HUES6 (cell line): ENCODE results near the gene SULT2B1.

Experiments used
- H3K27ac ChIP-seq: 2 replicates; pipeline ENCODE4 v1.7.0; 2013; ENCODE audit warnings: low read depth, mild to moderate bottlenecking, low read length, inconsistent platforms
- H3K27me3 ChIP-seq: 2 replicates; pipeline ENCODE4 v1.6.1; 2013; ENCODE audit warnings: low read length; ENCODE audit not compliant: control insufficient read depth, insufficient read depth
- H3K36me3 ChIP-seq: 2 replicates; pipeline ENCODE4 v1.6.1; 2013; ENCODE audit warnings: low read length; ENCODE audit not compliant: control insufficient read depth, insufficient read depth
- H3K4me1 ChIP-seq: 2 replicates; pipeline ENCODE4 v1.6.1; 2013; ENCODE audit warnings: low read length; ENCODE audit not compliant: control insufficient read depth, insufficient read depth
- H3K4me3 ChIP-seq: 2 replicates; pipeline ENCODE4 v1.5.1; 2013; ENCODE audit warnings: low read depth, low read length
- H3K9ac ChIP-seq: one replicate; pipeline ENCODE4 v1.6.1; 2013; ENCODE audit warnings: mild to moderate bottlenecking, low read length
- H3K9me3 ChIP-seq: 2 replicates; pipeline ENCODE4 v1.6.1; 2013; ENCODE audit warnings: low read depth, low read length; ENCODE audit not compliant: control insufficient read depth, insufficient read depth

SULT2B1 gene

DNA sequence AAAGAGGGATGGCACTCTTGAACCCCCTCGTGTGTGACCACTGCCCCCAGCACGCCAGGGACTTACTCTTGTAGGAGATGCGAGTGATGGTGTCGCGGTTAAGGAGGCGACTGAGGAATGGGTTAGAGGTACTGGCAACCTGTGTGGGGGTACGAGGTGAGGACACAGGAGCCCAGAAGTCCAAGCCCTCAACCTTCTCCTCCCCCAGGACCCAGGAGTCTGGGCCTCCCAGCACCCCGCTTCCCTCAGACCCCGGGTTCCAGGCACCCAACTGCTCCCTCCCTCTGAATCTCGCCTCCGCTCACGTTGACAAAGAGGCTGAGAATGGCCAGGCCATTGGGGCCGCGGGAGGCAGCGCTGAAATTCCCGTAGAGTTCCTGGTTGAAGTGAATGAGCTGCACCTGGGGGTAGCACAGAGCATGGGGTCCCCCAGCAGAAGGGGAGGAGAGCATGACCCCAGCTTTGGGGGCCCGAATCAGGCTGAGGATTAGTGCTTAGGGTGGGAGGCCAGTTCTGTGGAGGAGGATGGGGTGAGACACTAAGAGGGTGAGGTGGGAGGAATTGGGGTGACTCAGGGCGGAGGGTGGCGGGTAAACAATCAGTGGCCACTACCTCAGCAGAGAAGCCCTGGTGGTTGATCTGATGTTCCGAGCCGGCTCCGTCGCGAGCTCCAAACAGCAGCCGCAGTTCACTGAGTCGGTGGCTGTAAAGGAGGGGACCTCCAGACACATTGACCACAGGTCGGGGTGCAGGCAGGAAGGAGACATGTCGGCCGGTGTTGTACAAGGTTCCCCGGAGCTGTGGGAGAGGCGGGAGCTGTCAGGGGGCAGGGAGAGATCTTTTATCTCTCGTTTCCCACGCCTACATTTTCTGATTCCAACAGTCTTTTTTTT lies 87.8 kb downstream of the SULT2B1 start:
- peak overlapping the region; percentile 22 for H3K9ac ChIP-seq
- H3K27ac ChIP-seq = no peak overlapping the region

DNA sequence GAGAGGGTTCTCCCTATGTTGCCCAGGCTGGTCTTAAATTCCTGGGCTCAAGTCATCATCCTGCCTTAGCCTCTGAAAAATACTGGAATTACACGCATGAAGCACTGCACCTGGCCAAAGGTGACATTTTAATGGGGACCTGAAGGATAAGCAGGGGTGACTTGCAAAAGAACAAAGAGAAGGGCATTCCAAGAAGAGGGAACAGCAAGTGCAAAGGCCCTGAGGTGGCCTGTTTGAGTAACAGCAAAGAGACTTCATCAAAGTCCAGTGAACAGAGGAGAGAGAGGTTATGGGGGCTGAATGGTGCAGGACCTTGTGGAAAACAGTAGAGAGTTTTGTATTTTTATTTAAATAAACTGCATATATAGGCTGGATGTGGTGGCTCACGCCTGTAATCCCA lies 89.9 kb downstream of the SULT2B1 start:
- Histone ChIP-seq H3K9me3 (no peaks in the 10 kb centered on the region), H3K9ac (no peak overlapping the region), H3K27ac (no peak overlapping the region), H3K4me3 (no peak overlapping the region), H3K36me3 (no peaks in the 10 kb centered on the region), H3K4me1 (peaks cover 30% of the 10 kb centered on the region), H3K27me3 (peaks cover 7% of the 10 kb centered on the region)

More for the DNA sequence above, 87.8 kb downstream of the SULT2B1 start:
- Histone ChIP-seq H3K9me3 (no peaks in the 10 kb centered on the region), H3K4me1 (peaks cover 40% of the 10 kb centered on the region), H3K4me3 (peak overlapping the region; percentile 54), H3K27me3 (peaks cover 21% of the 10 kb centered on the region), H3K36me3 (no peaks in the 10 kb centered on the region)

DNA sequence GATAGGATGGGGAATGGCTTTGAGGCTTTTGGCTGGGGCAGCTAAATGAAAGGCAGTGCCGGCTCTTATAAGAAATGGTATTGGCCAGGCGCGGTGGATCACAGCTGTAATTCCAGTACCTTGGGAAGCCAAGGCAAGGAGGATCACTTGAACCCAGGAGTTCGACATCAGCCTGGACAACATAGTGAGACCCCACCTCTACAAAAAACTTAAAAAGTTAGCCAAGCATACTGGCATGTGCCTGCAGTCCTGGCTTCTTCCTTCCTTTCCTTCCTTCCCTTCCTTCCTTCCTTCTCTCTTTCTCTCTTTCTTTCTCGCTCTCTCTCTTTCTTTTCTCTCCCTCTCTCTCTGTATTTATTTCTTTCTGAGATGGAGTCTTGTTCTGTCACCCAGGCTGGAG lies 90.9 kb downstream of the SULT2B1 start:
- Histone ChIP-seq H3K4me1 (peaks cover 26% of the 10 kb centered on the region), H3K9me3 (no peaks in the 10 kb centered on the region), H3K36me3 (no peaks in the 10 kb centered on the region), H3K9ac (no peak overlapping the region), H3K4me3 (no peak overlapping the region), H3K27me3 (peaks cover 5% of the 10 kb centered on the region; the same call in 1 of the 2 replicates), H3K27ac (no peak overlapping the region)

DNA sequence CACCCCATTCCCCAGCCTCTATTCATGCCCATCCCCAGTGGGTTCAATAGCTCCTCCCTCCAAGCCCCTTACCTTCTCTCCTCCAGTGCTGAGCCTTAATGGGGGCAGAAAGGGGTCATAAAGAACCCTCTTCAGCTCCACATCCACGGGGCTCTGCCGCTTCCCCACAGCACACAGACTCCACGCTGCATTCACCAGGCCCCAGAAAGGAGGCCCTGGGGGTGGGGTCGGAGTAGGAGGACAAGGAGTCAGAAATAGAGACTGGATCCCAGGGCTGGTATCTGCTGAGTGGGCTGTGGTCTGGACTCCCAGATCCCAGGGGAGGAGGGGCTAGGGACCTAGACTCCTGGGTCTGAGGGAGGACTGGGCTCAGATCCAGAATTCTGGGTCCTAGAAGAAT lies 92.4 kb downstream of the SULT2B1 start:
- Histone ChIP-seq H3K36me3 (no peaks in the 10 kb centered on the region), H3K27me3 (peaks cover 5% of the 10 kb centered on the region; the same call in 1 of the 2 replicates), H3K9ac (peak overlapping the region; percentile 29), H3K4me1 (peaks cover 17% of the 10 kb centered on the region), H3K9me3 (no peaks in the 10 kb centered on the region), H3K27ac (no peak overlapping the region; the same call in 1 of the 2 replicates), H3K4me3 (peak overlapping the region; percentile 71)

DNA sequence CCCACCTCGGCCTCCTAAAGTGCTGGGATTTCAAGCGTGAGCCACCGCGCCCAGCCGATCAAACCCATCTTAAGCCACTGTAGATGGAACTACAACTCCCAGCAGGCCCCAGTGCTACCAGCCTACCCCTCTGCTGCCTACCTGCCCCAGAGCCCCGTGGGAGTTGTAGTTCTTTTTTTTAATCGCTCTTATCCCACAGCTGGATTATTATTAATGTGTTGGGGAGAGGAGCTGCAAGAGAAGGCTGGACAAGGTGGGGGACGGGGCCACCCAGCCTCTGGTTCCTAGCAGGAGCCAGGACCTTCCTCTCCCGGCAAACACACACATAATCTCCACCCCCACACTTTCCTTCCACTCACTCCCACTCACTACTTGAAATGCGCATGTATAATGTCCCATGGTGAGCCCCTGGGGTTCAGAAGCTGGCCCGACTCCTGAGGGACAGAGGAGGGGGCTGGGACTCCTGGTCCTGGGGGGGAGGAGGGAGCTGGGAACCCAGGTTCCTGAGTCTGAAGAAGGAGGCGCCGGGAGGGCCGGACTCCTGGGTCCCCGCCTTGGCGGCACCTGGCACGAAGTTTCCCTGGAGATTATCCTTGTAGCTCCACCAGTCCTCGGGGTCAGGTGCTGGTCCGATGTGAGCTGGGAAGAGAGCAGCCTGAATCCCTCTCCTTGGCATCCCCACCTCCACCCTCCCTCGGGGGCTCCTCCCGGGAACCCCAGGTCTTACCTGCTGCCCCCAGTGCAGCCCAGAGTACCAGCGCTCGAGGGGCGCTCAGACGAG lies 93.1 kb downstream of the SULT2B1 start:
- peak overlapping the region; percentile 7; the same call in 1 of the 2 replicates for H3K27ac ChIP-seq
- H3K9ac ChIP-seq = peak overlapping the region; percentile 29
- peak overlapping the region; percentile 71 for H3K4me3 ChIP-seq
- H3K9me3 ChIP-seq = no peaks in the 10 kb centered on the region
- H3K36me3 ChIP-seq = no peaks in the 10 kb centered on the region
- peaks cover 12% of the 10 kb centered on the region for H3K4me1 ChIP-seq
- H3K27me3 ChIP-seq = peaks cover 1% of the 10 kb centered on the region; the same call in 1 of the 2 replicates

DNA sequence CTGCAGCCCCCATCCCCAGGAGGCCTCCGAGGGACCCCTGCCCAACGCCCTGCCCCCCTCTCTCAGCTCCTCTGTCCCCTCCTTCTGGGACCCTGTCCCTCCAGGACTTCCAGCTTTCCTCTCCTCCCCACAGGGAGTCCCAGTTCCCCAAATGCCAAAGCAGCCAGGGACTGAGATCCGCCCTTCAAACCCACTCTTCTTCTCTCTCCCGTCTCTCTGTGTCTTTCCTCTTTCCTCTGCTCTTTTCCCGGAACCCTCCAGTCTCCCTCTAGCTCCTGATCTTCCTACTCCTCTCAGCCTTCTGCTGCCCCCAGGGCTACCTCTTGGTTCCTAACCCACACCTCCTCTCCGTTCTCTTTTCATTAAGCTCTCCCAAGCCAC lies 93.6 kb downstream of the SULT2B1 start:
- no peaks in the 10 kb centered on the region for H3K9me3 ChIP-seq
- H3K36me3 ChIP-seq = no peaks in the 10 kb centered on the region
- peaks cover 10% of the 10 kb centered on the region; the same call in 1 of the 2 replicates for H3K4me1 ChIP-seq
- H3K27me3 ChIP-seq = no peaks in the 10 kb centered on the region
- H3K27ac ChIP-seq = peak overlapping the region; percentile 7; the same call in 1 of the 2 replicates
- peak overlapping the region; percentile 71 for H3K4me3 ChIP-seq
- H3K9ac ChIP-seq = peak overlapping the region; percentile 29

DNA sequence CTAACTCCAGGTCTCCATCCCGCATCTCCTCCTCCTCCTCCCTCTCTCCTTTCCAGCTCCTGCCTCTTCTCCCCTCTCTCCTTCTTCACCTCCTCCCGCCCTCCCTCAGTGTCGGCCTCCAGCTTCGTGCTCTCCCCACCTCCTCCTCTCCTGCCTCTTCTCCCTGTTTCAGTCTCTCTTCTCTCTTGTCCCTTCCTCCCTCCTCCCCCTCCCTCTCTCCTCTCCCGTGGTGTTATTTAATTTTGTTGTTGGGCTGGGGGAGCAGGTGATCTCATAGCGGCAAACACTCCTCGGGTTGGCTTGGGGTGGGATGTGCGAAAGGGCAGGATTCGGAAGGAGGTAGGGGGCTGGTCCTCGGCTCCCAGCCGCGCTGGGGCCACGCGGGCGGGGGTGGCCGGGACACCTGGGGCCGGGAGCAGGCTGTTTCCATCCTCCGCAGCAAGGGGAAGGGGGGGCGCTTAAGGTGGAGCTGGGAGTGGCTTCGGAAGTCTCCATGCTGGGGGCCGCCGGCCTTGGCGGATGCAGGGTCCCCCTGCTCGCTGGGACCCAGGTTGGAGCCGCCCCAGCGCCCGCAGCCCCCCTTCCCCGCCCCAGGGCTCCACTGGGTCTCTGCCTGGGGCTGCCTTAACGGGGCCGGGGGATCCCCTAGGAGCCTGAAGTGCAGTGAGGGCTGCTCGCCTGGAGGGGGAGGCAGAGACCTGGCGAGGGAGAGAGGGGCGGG lies 94.2 kb downstream of the SULT2B1 start, which contains the start of gene CA11:
Gene CA11, minus strand, starts transcription at position 187 of the 721 bp plus-strand sequence. CDS start 555 bp downstream, outside the sequence.
- Histone ChIP-seq H3K4me1 (peaks cover 10% of the 10 kb centered on the region; the same call in 1 of the 2 replicates), H3K9ac (peak within 1 kb of the TSS; percentile 29), H3K9me3 (peaks cover 3% of the 10 kb centered on the region; the same call in 1 of the 2 replicates), H3K4me3 (peak within 1 kb of the TSS; percentile 71), H3K36me3 (no peaks in the 10 kb centered on the region), H3K27me3 (no peaks in the 10 kb centered on the region), H3K27ac (peak within 1 kb of the TSS; percentile 68; the same call in 1 of the 2 replicates)

DNA sequence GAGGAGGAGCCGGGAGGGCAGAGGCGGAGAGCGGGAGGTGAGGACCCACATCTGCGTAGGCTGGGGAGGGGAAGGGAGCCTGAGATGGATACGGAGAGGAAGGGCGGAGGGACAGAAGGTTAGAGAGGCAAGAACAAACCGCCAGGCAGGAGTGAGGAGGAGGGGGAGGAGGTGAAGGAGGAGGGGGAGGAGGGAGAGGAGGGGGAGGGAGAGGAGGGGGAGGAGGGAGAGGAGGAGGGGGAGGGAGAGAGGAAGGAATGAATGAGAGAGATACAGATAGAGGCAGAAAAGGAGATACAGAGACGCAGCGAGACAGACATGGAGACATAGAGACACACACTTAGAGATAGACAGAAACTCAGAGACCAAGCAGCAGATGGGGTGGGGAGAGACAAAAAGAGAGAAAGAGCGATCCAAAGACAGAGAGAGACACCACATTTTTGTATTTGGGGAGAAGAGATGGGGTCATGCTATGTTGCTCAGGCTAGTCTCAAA lies 94.8 kb downstream of the SULT2B1 start:
- Histone ChIP-seq H3K9ac (no peak overlapping the region), H3K9me3 (peaks cover 5% of the 10 kb centered on the region; the same call in 1 of the 2 replicates), H3K27me3 (no peaks in the 10 kb centered on the region), H3K4me1 (peaks cover 10% of the 10 kb centered on the region; the same call in 1 of the 2 replicates), H3K27ac (no peak overlapping the region), H3K36me3 (no peaks in the 10 kb centered on the region), H3K4me3 (peak overlapping the region; percentile 71)

DNA sequence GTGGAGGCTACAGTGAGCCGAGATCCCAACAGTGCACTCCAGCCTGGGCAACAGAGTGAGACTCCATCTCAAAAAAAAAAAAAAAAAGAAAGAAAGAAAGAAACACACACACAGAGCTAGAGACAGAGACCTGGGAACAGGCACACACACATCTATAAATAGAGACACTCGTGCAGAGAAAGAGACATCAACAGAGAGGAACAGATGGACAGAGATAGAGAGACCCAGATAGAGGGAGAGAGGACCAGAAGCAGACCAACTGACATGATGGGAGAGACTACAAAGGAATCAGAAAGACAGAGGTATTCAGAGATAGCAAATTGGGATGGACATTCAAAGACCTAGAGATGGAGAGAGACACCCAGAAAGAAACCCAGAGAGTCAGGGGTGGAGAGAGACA lies 96.2 kb downstream of the SULT2B1 start:
- no peak overlapping the region for H3K9ac ChIP-seq
- no peaks in the 10 kb centered on the region for H3K36me3 ChIP-seq
- no peak overlapping the region for H3K4me3 ChIP-seq
- H3K27ac ChIP-seq = no peak overlapping the region
- H3K9me3 ChIP-seq = peaks cover 5% of the 10 kb centered on the region; the same call in 1 of the 2 replicates
- no peaks in the 10 kb centered on the region for H3K27me3 ChIP-seq
- H3K4me1 ChIP-seq = peaks cover 10% of the 10 kb centered on the region; the same call in 1 of the 2 replicates
